ENCODE measurements around the gene WDR38. TPM values are rescaled to one million over a fixed set of nuclear protein-coding genes. Genes with fewer than 3 reads are reported as not detected.
"Not testable (repeated sequence)": the region's sequence is repeated elsewhere in the genome, so short reads cannot be mapped to it uniquely, and the experiment has no call there.

Gene WDR38
- total RNA-seq, 1 donor from 2014 or later = not detected

DNA sequence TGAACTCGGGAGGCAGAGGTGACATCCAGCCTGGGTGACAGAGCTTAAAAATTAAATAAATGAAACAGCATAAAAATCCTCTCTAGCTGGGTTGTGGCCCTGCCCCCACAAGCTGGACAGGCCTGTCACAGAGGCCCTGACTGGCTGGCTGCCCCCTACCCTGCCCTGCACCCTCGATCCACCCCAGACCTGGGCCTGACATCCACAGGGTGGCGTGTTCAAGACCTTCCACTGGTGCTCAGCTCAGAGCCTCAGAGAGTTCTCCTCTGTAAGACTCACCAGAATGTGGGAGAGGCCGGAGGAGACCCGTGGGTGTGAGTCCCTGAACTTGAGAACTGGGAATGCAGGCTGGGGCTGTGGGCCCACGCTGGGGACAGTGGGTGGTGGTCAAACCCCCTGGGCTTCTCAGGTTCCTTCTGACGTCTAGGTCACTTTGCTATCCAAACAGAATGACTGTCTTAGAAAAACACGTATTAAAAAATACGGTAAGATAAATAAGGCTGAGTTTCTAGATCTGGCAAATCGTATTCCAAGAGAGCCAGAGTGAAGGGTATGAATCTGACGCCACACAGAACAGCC, 9.7 kb upstream of the WDR38 start:
- no peaks in the 10 kb centered on the region for H3K27me3 Mint-ChIP-seq
- H3K36me3 Mint-ChIP-seq (ENCODE audit: insufficient read depth) = no peaks in the 10 kb centered on the region
- no peak overlapping the region for H3K4me3 Mint-ChIP-seq (ENCODE audit: low read depth)
- H3K27ac Mint-ChIP-seq = no peak overlapping the region
- peaks cover 6% of the 10 kb centered on the region for H3K4me1 Mint-ChIP-seq (ENCODE audit: low read depth)
- no peaks in the 10 kb centered on the region for H3K9me3 Mint-ChIP-seq (ENCODE audit: low read depth)
- TF ChIP-seq, protein P1, sequence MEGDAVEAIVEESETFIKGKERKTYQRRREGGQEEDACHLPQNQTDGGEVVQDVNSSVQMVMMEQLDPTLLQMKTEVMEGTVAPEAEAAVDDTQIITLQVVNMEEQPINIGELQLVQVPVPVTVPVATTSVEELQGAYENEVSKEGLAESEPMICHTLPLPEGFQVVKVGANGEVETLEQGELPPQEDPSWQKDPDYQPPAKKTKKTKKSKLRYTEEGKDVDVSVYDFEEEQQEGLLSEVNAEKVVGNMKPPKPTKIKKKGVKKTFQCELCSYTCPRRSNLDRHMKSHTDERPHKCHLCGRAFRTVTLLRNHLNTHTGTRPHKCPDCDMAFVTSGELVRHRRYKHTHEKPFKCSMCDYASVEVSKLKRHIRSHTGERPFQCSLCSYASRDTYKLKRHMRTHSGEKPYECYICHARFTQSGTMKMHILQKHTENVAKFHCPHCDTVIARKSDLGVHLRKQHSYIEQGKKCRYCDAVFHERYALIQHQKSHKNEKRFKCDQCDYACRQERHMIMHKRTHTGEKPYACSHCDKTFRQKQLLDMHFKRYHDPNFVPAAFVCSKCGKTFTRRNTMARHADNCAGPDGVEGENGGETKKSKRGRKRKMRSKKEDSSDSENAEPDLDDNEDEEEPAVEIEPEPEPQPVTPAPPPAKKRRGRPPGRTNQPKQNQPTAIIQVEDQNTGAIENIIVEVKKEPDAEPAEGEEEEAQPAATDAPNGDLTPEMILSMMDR (IDR thresholded peaks at IDR 0.05; ENCODE audit: unreplicated experiment) = no peak
- DNase-seq (ENCODE audit: low spot score, unreplicated experiment) = no peak

DNA sequence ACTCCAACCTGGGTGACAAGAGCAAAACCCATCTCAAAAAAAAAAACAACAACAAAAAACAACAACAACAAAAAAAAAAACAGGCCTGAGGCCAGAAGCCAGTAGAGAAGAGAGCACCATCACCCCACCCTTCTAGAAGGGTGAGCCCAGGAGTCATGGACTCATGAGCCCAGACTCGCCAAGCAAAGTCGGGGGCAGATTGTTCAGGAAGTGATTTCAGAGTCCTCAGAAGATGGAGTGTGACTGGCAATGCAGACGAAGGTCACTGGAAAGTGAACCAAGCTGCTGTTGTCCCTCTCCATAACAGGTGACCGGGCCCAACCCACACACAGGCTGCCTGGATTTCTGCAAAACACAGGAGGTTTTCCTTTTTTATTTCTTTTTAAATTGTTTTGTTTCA, 9.0 kb upstream of the WDR38 start:
- no peak for DNase-seq (ENCODE audit: low spot score, unreplicated experiment)
- no peaks in the 10 kb centered on the region for H3K36me3 Mint-ChIP-seq (ENCODE audit: insufficient read depth)
- TF ChIP-seq, protein P1 (IDR thresholded peaks at IDR 0.05; ENCODE audit: unreplicated experiment) = no peak
- no peak overlapping the region for H3K27ac Mint-ChIP-seq
- H3K4me1 Mint-ChIP-seq (ENCODE audit: low read depth) = peaks cover 6% of the 10 kb centered on the region
- H3K27me3 Mint-ChIP-seq = no peaks in the 10 kb centered on the region
- H3K9me3 Mint-ChIP-seq (ENCODE audit: low read depth) = no peaks in the 10 kb centered on the region
- no peak overlapping the region for H3K4me3 Mint-ChIP-seq (ENCODE audit: low read depth)

DNA sequence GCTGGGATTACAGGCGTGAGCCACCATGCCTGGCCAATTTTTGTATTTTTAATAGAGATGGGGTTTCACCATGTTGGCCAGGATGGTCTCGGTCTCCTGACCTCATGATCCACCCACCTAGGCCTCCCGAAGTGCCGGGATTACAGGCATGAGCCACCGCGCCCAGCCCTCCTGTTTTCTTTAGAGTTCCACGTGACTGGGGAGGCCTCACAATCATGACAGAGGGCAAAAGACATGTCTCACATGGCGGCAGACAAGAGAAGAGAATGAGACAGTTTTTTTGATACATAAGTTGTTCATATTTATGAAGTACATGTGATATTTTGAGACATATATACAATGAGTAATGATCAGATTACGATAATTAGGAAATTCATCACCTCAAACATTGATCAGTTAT, 6.8 kb upstream of the WDR38 start:
- H3K4me1 Mint-ChIP-seq (ENCODE audit: low read depth); H3K27ac Mint-ChIP-seq; H3K36me3 Mint-ChIP-seq (ENCODE audit: insufficient read depth); H3K4me3 Mint-ChIP-seq (ENCODE audit: low read depth); H3K27me3 Mint-ChIP-seq; DNase-seq (ENCODE audit: low spot score, unreplicated experiment); H3K9me3 Mint-ChIP-seq (ENCODE audit: low read depth): not testable (repeated sequence)

DNA sequence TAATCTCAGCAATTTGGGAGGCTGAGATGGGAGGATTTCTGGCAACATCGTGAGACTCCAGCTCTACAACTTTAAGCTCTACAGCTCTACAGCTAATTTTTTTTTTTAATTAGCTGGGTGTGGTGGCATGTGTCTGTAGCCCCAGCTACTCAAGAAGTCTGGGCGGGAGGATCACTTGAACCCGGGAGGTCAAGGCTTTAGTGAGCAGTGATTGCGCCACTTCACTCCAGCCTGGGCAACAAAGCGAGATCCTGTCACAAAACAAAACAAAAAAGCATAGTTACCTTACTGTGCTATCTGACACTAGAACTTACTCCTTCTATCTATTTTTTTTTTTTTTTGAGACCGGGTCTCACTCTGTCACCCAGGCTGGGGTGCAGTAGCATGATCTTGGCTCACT, 6.3 kb upstream of the WDR38 start:
- no peak overlapping the region for H3K4me3 Mint-ChIP-seq (ENCODE audit: low read depth)
- TF ChIP-seq, protein P1 (IDR thresholded peaks at IDR 0.05; ENCODE audit: unreplicated experiment) = no peak
- no peaks in the 10 kb centered on the region for H3K4me1 Mint-ChIP-seq (ENCODE audit: low read depth)
- DNase-seq (ENCODE audit: low spot score, unreplicated experiment) = no peak
- H3K27ac Mint-ChIP-seq = no peak overlapping the region
- no peaks in the 10 kb centered on the region for H3K9me3 Mint-ChIP-seq (ENCODE audit: low read depth)
- H3K27me3 Mint-ChIP-seq = peaks cover 6% of the 10 kb centered on the region
- no peaks in the 10 kb centered on the region for H3K36me3 Mint-ChIP-seq (ENCODE audit: insufficient read depth)

DNA sequence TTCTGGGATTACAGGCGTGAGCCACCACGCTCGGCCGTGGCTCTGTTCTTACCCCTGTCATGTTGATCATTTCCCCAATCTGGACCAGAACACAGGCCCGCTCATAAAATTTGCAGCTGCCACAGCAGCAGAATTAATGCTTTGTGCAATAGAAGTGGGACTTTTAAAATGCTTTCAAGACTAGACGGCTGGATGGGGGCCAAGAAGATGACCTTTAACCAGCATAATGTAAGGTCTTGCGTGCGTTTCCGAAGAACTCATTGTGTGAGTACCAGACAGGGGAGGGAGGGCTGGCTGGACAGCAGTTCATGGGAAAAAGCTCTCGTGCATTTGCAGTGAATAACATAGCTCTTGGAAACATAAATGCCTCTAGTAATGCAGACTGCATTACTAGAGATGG, 3.5 kb upstream of the WDR38 start:
- no peak for DNase-seq (ENCODE audit: low spot score, unreplicated experiment)
- H3K9me3 Mint-ChIP-seq (ENCODE audit: low read depth) = no peaks in the 10 kb centered on the region
- H3K27ac Mint-ChIP-seq = no peak overlapping the region
- H3K4me3 Mint-ChIP-seq (ENCODE audit: low read depth) = no peak overlapping the region
- H3K36me3 Mint-ChIP-seq (ENCODE audit: insufficient read depth) = no peaks in the 10 kb centered on the region
- TF ChIP-seq, protein P1 (IDR thresholded peaks at IDR 0.05; ENCODE audit: unreplicated experiment) = no peak
- peaks cover 3% of the 10 kb centered on the region for H3K4me1 Mint-ChIP-seq (ENCODE audit: low read depth)
- peaks cover 10% of the 10 kb centered on the region for H3K27me3 Mint-ChIP-seq

DNA sequence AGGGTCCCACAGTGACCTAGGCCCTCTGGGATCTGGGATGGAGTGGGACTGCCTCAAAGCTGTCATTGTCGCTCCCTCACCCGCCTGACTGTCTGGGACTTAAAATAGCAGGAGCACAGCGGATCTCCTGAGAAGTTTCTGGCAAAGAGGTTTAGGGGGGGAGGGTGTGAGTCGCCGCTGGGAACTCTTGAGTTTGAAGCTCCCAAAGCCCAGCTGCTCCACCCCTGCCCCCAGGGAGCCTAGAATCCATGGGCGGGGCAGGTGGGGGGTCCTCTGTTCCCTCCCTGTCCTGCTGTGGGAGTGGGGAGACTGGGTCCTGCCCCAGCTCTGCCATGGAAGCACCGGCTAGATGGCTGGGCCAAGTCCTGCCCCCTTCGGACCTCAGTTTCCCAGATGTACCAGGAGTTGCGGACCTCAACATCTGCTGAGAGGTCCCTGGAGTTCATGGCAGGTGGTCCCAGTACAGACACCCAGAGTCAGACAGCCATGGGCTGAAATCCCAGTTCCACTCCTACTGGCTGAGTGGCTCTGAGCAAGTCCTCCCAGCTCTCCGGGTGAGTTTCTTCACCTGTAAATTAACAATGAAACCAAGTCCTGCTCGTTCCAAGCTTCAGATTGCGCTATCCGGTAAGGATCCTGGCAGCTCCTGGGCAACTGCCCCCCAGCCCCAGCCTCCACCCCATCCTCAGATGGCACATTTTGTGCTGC, 985 bp upstream of the WDR38 start:
- TF ChIP-seq, protein P1 (IDR thresholded peaks at IDR 0.05; ENCODE audit: unreplicated experiment) = no peak
- peaks cover 3% of the 10 kb centered on the region for H3K4me1 Mint-ChIP-seq (ENCODE audit: low read depth)
- H3K27ac Mint-ChIP-seq = no peak overlapping the region
- no peaks in the 10 kb centered on the region for H3K36me3 Mint-ChIP-seq (ENCODE audit: insufficient read depth)
- H3K9me3 Mint-ChIP-seq (ENCODE audit: low read depth) = no peaks in the 10 kb centered on the region
- H3K4me3 Mint-ChIP-seq (ENCODE audit: low read depth) = peak overlapping the region; percentile 64
- DNase-seq (ENCODE audit: low spot score, unreplicated experiment) = no peak
- H3K27me3 Mint-ChIP-seq = peaks cover 10% of the 10 kb centered on the region

Data from progenitor cell of endocrine pancreas (in vitro differentiated cells).